Suprapubic skin (tissue), 3 donors: ENCODE measurements around the gene SLC8A1.

ENCODE experiments used
- POLR2A ChIP-seq, 2 donors: fragments of 450-650 bp; IDR thresholded peaks; one replicate each; pipeline ENCODE4 v1.6.1; 2017; ENCODE audit warnings: antibody characterized with exemption in 2 of 2, mild to moderate bottlenecking in 2 of 2, moderate library complexity in 2 of 2
- TF ChIP-seq, protein P1 (sequence below), 2 donors: fragments of 200-600 bp in 1 of 2; fragments of 450-650 bp in 1 of 2; sonication (generic) in 1 of 2; IDR thresholded peaks; one replicate each; pipeline ENCODE4 v1.5.1; 2016 to 2019; ENCODE audit warnings: antibody characterized with exemption in 2 of 2, mild to moderate bottlenecking in 1 of 2, moderate library complexity in 1 of 2

GRCh38 chr2:40457837-40458236, 5.9 kb upstream of the SLC8A1 start:
- TF ChIP-seq, protein P1, sequence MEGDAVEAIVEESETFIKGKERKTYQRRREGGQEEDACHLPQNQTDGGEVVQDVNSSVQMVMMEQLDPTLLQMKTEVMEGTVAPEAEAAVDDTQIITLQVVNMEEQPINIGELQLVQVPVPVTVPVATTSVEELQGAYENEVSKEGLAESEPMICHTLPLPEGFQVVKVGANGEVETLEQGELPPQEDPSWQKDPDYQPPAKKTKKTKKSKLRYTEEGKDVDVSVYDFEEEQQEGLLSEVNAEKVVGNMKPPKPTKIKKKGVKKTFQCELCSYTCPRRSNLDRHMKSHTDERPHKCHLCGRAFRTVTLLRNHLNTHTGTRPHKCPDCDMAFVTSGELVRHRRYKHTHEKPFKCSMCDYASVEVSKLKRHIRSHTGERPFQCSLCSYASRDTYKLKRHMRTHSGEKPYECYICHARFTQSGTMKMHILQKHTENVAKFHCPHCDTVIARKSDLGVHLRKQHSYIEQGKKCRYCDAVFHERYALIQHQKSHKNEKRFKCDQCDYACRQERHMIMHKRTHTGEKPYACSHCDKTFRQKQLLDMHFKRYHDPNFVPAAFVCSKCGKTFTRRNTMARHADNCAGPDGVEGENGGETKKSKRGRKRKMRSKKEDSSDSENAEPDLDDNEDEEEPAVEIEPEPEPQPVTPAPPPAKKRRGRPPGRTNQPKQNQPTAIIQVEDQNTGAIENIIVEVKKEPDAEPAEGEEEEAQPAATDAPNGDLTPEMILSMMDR (IDR thresholded peaks at IDR 0.05) = no peak
- no peak for TF ChIP-seq POLR2A (IDR thresholded peaks at IDR 0.05)
